Pons (tissue), 1 donor: Measurements from ENCODE around the gene M1AP.
"Not testable (repeated sequence)": the region's sequence is repeated elsewhere in the genome, so short reads cannot be mapped to it uniquely, and the experiment has no call there.

Experiments used
- DNase-seq: peaks from one replicate; pipeline ENCODE4 v3.0.0-alpha.2; 2016; ENCODE audit warnings: low spot score

Gene M1AP

DNA sequence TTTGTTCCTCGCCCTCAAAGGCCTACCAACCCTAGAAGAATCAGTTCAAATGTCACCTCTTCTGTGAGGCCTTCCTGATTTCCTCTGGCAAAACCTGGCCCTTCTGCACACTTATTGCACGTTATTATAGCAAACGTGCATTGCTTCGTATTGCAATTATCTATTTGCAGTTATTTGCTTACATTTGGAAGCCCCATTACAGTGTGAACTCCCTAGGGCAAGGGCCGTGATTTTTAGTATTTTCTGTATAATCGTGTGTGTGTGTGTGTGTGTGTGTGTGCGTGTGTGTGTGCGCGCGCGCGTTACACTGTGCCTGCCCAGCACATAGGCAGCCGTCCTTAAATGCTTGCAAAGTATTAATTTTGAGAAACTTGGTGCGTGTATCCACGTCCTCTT is 5.5 kb upstream of the M1AP start:
- no peak for DNase-seq

DNA sequence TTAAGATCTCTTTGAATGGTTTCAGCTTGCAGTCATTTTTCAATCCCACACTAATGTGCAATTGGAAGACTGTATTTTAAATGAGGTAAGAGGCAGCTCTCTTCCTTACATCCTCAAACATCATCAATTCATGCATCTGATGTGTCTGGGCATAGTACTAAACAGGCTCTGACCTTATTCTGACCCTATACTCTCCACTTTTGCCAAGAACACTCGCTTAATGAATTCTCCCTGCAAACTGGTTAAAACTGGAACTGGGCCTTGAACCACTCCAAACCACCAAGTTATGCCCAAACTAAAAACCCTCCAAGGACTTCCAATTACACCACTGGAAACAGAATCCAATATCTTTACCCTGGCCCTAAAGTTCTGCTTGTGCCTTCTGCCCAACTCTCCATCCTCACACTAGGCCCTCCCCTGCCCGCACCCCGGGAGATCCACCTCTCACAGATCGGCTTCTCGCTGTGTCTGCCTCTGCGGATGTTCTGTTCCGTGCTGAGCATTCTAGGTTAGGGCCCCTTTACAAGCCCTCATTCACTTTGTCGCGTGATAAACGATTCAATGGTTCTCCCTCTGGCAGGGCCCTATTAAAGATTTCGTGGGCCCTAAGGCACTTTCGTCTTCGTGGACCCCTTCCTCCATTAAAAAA is 1.2 kb downstream of the M1AP start:
- no peak for DNase-seq

DNA sequence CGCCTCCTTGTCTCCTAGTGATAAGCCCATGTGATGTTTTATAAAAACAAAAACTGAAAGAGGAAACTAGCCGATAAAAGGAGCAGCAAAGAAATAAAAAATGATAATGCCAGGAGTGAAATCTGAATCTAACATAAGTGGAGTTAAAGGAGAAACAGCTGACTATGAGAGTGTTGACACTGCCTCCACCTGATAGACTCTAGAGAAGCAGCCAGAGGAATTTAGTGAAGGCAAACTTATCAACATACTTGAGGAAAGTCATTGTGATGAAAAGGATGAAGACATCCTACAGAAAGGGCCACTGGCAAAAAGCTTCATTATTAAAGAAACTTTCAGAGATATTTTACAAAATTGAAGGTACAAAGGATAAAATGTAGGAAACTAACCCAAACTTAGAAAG is 1.9 kb downstream of the M1AP start:
- no peak for DNase-seq

DNA sequence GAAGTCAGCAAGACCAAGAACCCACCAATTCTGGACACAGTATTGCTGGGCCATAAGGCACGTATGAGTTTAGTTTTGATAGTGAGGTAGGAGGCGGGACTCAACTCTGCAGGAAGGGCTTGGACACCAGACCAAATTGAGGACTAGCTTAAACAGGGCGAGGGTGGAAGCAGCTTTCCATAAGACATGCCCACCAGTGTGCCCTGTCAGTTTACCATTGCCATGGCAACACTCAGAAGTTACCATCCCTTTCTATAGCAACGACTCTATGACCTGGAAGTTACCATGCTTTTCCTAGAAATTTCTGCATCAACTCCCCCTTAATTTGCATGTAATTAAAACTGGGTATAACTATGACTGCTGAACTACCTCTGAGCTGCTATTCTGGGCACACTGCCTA is 2.8 kb downstream of the M1AP start:
- no peak for DNase-seq

DNA sequence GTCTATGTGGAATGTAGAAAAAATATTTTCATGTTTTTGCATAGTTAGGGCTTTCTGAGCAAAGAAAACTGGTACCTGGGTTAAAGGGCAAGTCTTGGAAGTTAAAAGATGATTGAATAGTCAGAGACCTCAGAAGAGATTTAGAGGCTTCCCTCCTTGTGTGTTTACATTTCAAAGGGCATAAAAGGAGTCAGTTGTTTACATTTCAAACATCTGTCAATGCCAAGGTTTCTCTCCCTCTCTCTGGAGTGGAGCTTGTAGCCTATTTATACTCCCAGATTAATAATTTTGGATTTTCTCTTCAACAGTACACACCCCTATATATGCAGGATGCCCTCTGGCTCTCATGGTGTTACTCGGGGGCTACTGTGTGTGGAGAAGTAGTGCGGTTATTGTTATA is 8.6 kb downstream of the M1AP start:
- DNase-seq, result no peak

DNA sequence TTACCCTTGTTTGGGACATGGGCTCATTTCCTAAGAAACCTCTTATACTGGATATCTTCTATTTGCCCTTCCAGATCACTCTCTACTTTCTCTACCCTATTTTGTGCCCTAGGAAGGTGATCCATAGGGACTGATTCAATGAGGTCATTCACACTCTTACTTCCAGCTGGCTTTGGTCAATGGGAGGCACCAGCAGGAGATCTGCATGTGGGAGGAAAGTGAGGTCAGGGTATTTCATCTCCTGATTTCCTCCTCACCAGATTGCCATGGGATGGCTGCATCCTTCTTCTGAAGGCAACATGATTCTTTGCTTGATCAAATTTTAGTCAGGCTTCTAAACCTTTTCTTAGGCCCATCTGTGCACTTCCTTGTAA is 15.2 kb downstream of the M1AP start:
- DNase-seq, result no peak

DNA sequence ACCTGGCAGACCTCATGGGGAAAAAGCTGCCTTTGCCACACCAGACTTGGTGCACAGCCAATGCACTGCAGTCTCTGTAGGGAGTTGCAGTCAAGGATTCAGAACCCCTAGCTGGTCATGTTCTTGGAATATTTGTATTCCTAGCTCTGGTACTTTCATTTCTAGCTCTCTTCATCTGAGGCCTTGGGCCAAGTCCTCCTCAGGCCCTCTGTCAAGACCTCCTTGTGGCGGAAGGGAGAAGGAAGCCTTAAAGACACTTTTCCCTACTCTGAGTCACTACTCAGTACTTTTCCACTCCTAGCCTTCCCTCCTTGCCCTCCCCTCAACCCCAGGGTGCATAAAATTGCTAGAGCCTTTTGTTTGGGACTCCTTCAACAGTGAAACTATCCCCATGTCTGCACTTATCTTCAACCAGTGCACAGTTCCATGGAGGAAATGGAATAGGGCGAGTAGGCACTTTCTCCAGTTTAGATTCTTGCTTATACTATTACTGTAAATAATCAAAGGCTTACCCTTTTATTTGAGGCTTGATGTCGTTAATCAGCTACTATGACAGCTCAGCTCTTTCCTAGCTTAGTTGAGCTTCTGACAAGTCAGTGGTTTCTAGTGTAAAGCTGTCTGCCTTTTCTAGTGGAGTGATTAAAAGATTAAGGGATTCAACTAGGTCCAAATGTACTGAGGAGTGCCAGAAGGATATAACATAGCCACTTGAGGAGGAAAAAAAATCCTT is 15.8 kb downstream of the M1AP start:
- DNase-seq, result no peak

DNA sequence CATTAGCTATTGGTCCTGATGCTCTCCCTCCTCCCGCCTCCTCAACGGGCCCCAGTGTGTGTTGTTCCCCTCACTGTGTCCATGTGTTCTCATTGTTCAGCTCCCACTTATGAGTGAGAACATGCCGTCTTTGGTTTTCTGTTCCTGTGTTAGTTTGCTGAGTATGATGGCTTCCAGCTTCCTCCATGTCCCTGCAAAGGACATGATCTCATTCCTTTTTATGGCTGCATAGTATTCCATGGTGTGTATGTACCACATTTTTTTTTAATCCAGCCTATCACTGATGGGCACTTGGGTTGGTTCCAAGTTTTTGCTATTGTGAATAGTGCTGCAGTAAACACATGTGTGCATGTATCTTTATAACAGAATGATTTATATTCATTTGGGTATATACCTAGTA is 17.7 kb downstream of the M1AP start:
- not testable (repeated sequence) for DNase-seq

DNA sequence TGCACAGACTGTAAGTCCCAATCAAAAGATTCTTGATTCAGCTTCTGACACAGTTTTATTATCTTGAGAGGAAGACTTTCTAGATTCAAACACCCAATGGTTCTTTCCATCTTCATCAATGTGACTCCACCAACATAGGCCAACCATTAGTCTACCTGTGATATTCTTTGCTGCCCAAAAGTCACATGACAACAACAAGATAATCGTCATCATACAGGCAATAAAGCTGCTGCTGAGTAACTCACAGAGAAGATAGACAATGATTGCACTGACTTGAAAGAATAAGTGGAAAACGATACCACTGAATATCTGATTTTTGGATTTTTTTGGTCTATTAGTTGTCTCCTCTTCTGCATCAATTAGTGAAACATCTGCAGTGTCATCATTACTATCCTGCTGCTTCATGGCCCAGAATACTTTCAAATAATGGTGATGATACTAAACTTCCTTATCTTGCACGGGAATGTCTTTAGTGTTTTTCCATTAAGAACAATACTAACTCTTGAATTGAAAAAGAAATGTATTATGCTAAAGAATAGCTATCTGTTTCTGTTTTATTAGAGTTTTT is 19.5 kb downstream of the M1AP start:
- no peak for DNase-seq

DNA sequence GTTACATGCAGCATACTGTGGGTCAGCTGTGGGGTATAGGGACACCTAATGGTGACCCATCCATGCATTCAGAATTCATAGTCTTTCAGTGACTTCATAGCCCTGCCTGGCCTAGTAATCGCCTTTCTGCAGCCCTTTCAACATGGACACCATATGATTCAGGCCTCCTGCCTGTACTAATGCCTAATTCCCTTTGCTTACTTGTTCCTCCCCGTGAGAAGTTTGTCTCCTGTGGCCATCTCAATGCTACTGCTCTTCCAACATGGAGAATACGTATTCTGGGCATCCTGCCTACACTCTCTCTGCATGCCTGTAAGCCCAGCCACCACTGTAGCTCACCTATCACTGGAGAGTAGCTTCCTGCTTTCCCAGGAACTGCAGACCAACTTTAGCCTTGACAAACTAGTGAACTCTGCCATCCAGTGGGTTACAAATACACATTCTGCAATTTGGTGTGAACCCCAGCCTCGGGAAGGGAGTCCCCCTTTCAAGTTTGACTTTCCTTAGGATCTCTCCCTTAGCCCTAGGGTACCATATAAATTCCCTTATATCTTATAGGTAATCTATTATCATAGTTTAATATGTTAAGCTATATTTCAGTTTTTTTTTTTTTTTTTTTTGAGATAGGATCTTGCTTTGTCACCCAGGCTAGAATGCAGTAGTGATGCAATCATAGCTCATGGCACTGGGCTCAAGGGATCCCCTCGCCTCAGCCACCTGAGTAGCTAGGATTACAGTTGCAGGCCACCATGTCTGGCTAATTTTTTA is 22.3 kb downstream of the M1AP start:
- DNase-seq, result no peak

DNA sequence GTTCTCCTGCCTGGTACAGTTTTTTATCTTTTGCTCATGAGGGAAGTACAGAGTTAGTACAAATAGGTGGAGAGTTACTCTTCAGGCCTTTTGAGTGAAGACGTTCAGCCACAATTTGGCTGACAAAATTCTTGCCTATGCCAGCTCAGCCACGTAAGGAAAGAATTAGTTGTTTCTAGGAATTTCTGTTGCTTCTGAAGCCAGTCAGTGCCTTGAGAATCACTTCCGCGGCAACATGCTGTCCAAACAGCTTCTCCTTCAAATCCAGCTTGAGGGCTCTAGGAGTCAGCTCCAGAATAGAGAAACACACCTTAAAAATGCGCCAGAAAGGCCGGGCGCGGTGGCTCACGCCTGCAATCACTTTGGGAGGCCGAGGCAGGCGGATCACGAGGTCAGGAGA is 27.5 kb downstream of the M1AP start:
- DNase-seq, result no peak

DNA sequence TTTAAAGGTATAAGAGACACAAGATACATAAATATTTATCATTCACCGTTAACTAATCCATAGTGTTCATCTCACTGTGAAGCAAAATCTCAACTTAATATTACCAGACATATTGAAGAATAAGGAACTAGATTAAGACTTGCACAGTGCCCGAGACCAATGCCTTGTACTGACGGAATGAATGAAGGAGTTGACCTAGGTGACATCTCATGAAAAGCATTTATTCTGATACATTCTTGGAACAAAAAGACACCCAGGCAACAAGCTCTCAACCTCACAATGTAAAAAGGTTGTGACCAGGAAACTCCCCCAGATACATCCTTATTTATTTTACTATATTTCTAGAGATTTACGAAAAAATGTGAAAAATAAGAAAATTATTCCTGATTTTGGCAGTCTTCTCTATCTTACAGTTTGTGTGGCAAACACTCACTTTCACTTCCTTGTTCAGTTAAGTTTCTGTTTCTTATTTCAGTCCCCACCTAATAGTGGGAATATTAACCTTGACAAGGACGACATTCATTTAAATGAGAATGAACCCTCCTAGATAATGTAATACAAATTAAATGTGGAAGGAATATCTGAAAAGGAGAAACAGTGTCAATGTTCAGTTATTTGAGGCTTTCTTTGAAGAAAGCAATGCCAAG is 28.4 kb downstream of the M1AP start:
- DNase-seq, result peak; percentile 7

DNA sequence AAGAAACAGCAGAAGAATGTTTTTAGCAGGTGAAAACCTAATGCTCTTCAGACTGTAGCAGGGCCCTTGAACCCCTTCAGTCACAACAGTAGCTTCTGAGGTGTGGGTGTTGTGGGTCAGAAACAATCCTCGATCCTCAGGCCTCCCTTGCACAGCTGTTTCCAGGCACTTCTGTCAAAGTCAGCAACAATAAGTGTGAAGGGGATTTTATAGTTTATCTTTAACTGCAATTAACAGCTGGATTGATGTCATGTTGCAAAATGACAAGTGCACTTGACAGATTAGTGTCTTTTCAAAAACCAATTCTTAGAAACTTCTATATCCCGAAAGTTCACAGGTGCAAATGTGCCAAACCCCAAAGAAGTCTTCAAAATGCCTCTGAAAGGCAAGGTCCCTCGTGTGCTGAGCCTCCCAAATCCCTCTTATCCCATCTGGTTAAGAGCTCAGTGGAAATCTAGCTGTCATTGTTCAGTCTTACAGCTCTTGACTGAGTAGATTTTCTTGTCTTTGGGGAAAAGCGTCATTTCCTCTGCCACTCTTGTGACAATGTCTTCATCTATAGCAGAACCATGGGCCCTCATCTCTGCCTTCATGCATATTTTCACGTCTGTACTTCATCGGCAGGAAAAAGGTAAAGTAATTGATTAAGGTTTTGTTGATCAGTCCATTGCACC is 29.6 kb downstream of the M1AP start:
- no peak for DNase-seq

DNA sequence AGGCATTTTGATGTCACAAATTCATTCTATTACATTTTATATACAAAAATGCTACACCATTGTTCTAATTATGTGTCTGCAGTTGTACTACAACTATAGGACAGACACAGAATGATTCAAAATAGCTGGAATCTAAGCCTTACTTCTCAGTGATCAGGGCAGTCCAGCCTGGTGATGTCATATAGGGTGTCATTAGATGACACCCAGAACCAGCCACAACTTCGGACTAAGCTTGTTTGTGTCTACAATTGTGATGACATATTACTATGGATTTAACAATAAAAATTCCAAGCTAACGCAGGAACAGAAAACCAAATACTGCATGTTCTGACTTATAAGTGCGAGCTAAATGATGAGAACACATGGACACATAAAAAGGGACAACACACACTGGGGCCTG is 31.0 kb downstream of the M1AP start:
- DNase-seq, result no peak

DNA sequence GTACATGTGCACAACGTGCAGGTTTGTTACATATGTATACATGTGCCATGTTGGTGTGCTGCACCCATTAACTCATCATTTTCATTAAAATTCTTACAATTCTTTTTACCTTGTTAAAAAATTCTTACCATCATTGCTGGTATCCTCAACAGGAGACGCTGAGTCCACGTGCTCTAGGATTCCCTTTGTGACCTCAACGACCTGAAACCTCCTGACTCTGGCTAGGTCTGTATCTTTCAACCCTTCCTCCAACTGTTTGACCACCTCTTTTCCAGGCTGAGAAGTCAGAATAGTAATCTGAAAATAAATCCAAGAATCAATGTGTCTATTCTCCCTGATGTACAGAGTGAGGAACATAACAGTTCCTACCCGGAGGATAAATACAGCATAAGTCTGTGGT is 41.2 kb downstream of the M1AP start:
- DNase-seq, result no peak

DNA sequence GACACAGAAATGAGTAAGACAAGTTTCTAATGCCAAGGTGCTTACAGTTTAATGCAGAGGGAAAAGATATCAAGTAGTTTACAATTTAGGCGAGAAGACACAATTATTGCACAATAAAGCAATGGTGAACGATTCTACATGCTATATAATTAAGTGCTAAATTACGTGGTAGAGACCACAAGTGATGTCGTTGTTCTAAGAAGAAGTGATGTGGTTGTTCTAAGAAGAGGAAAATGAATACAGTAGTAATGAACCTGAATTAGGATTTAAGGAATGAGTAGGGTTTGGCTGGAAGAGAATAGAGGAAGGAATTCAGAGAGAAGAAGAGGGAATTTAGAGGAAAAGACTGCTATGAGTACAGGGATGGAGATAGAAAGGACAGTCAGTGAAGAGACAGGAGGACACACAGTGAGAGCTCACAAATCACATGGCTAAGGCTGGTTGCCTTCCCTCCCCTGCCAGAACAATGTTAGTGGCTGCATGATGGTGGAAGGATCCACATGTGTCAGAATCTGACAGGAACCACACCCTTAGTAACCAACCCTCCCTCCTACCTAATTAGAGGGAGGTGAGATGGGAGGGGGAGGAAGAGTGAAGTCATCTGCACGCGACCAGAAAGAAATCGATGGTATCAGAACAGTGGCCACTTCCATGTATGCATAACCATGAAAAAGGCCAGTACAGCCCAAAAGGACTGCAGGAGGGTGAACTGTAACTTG is 44.7 kb downstream of the M1AP start:
- DNase-seq, result no peak

DNA sequence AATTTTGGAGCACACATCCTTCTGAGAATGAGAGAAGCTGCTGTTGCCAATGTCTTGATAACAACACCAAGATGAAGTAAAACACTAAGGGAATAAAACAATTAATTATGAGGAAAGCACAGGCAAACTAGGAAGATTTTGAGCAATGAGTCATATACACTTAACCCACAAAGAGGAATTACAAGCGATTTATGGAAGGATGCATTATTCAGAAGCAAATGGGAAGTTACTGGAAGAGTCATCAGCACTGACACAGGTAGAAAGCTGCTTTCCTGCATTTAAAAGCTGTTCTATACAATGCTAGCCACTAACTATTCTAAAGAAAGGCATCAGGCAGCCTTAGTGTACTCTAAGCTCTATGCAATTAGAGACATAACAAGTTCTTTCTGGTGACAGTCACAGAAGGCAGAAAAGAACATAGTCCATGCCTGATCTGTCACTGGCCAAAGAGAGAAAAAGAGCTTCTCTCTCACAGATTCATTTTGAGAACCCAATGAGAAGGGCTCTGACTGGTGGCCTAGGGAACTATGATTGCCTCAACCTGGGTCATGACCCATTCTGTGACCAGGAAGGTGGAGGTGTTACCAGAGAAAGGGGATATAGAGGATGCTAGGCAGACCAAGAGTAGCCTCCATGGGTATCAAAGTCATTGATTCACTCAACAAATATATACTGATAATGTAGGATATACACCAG is 45.4 kb downstream of the M1AP start:
- no peak for DNase-seq

DNA sequence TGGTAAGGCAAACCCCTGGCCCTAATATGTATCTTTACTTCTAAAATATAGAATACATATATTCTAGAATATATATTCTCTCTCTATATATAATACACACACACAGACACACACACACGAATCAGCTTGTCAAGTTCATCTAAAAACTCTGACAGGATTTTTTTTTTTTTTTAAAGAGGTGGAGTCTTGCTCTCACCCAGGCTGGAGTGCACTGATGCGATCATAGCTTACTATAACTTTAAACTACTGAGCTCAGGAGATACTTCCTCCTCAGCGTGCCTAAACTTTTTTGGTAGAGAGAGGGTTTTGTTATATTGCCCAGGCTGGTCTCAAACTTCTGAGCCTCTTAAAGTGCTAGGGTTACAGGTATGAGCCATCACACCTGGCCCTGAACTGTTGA is 48.5 kb downstream of the M1AP start:
- DNase-seq, result no peak

DNA sequence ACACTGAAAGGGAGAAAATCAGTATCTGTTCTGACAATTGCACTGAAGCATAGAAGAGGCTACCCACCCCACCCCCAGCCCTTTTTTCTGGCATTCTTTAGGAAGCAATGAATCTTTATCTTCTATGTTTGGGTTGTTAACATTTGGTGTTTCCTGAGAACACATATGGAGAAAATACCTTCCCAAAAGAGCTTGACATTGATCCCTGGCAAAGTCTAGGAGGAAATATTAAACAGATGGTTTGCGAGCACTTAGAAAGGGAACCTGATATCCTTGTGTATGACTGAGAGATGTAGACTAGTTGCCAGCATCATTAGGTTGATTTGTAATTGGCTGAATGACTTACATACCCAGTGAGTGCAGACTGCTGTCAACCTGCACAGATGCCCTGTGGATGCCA is 50.7 kb downstream of the M1AP start:
- DNase-seq, result no peak

DNA sequence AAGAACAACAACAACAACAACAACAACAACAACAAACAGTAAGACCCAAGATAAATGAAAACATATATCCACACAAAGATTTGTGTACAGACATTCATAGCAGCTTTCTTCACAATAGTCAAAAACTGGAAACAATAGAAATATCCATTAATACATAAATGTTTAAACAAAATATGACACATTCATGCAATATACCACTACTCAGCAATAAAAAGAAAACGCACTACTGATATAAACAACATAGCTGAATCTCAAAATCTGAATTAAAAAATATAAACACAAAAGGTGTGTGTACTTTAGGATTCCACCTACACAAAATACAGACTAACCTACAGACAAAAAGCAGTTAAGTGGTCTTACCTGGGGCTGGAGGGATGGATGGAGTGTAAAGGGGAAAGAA is 51.5 kb downstream of the M1AP start:
- DNase-seq, result no peak
